Neuron (in vitro differentiated cells): Measurements from ENCODE around the gene PSMD9.
"Not testable (repeated sequence)": the region's sequence is repeated elsewhere in the genome, so short reads cannot be mapped to it uniquely, and the experiment has no call there.

Source experiments
- H2AFZ ChIP-seq: one replicate; pipeline ENCODE4 v1.6.1; 2013; ENCODE audit warnings: low read depth, mild to moderate bottlenecking, inconsistent platforms, low read length, moderate library complexity
- H3K27me3 ChIP-seq: one replicate; pipeline ENCODE4 v1.6.1; 2013; ENCODE audit warnings: low read length; ENCODE audit not compliant: insufficient read depth
- H3K36me3 ChIP-seq: one replicate; pipeline ENCODE4 v1.6.1; 2013; ENCODE audit warnings: low read length; ENCODE audit not compliant: insufficient read depth
- H3K4me1 ChIP-seq: one replicate; pipeline ENCODE4 v1.6.1; 2013; ENCODE audit warnings: low read length; ENCODE audit not compliant: insufficient read depth
- H3K4me3 ChIP-seq: 2 replicates; pipeline ENCODE4 v1.5.1; 2013; ENCODE audit warnings: mild to moderate bottlenecking, low read length, moderate library complexity
- H3K9me3 ChIP-seq: one replicate; pipeline ENCODE4 v1.6.1; 2013; ENCODE audit warnings: low read length

PSMD9 gene

DNA sequence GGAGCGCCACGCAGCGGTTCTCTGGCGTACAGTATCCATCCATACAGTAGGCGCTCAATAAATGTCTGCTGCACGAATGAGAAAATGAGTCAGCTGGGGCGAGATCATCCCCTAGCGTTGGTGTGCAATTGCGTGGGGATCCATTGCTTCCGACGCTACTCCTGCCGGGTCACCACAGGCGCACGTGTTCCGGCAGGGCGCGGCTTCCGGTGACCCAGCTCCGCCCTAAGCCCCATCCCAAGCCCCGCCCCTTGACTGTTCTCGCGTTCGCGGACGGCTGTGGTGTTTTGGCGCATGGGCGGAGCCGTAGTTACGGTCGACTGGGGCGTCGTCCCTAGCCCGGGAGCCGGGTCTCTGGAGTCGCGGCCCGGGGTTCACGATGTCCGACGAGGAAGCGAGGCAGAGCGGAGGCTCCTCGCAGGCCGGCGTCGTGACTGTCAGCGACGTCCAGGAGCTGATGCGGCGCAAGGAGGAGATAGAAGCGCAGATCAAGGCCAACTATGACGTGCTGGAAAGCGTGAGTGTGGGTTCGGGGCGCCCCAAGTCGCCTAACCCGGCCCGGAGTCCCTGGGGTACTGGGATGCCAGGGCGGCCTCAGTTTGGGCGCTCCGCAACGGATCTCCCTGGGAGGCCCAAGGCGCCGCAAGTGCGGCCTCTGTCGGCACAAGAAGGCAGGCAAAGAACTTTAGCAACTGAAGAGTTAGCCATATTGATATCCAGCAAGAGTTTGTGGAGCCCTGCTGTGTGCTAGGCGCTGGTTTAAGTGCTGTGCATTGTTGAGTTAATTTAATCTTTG, at the start of gene PSMD9:
TSS of gene PSMD9 (plus strand) at position 313 of the 796 bp plus-strand sequence. CDS start at position 380, 67 bp downstream.
- Histone ChIP-seq H3K4me3 (peak within 1 kb of the TSS; percentile 80), H3K4me1 (peaks cover 13% of the 10 kb centered on the region), H3K36me3 (peaks cover 7% of the 10 kb centered on the region), H3K27me3 (no peaks in the 10 kb centered on the region), H2AFZ (peak within 1 kb of the TSS; percentile 40), H3K9me3 (no peaks in the 10 kb centered on the region)

GRCh38 chr12:121839106-121839992, 49.2 kb upstream of the PSMD9 start:
- Histone ChIP-seq H3K27me3 (no peaks in the 10 kb centered on the region), H3K4me1 (peaks cover 2% of the 10 kb centered on the region), H3K4me3 (peak overlapping the region; percentile 53), H3K9me3 (no peaks in the 10 kb centered on the region), H3K36me3 (no peaks in the 10 kb centered on the region), H2AFZ (peak overlapping the region; percentile 49)

DNA sequence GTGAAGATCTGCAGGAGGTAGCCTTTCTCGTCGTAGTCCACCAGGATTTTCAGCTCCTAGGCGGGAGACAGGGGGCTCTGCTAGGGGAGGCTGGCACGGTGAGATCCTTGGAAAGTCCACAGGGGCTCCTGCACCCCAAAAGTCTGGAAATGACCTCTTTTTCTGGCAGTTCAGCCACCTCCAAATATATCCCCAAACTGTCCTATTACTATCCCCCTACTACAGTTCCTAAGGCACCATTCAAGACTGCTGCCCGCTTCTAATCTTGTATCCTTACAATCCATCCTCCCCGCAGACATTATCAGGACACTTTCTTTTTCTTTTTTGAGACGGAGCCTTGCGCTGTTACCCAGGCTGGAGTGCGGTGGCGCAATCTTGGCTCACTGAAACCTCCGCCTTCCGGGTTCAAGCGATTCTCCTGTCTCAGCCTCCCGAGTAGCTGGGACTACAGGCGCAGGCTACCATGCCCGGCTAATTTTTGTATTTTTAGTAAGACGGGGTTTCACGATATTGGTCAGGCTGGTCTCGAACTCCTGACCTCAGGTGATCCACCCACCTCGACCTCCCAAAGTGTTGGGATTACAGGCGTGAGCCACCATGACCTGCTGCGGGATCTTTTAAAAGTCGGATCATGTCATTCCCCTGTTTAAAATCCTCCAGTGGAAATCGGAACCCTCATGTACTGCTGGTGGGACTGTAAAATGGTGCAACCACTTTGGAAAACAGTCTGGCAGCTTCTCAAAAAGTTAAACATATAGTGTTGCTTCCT, 48.4 kb upstream of the PSMD9 start:
- no peaks in the 10 kb centered on the region for H3K27me3 ChIP-seq
- H3K9me3 ChIP-seq, result no peaks in the 10 kb centered on the region
- H3K36me3 ChIP-seq, result no peaks in the 10 kb centered on the region
- H3K4me3 ChIP-seq, result peak overlapping the region; percentile 53
- H2AFZ ChIP-seq, result peak overlapping the region; percentile 49
- H3K4me1 ChIP-seq, result peaks cover 2% of the 10 kb centered on the region

DNA sequence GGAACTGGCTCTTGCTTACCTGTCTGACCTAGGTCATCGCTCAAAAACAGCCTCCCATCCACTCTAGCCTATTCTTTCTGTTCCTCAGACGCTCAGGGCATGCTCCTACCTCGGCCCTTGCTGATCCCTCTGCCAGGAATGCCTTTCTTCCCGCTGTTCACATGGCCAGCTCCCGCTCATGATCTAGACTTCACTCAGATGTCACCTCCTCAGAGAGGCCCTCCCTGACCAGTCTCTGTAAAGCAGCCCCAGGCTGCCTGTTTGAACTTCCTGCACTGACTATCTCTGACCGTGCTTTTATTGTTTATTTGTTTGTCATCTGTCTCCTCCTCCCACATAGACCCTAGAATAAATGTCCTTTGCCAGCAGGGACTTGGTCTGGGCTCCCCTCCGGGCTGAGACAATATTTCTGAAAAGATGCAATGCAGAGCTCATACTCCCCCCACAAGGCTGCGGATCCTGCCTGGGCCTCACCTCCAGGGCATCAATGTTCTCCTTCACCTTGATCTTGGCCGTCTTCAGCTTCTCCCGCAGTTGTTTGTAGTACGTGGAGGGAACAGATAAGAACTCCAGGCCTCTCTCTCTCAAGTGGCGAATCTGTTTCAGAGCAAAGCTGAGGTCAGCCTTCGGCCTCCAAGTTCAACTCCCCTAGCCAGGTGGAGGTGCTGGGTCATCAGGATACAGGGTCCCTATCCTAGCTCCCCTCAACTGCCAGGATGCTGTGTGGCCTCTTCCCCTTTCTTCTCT, 45.2 kb upstream of the PSMD9 start:
- H3K4me1 ChIP-seq, result peaks cover 2% of the 10 kb centered on the region
- H3K36me3 ChIP-seq, result no peaks in the 10 kb centered on the region
- no peaks in the 10 kb centered on the region for H3K9me3 ChIP-seq
- no peaks in the 10 kb centered on the region for H3K27me3 ChIP-seq
- no peak overlapping the region for H2AFZ ChIP-seq
- no peak overlapping the region for H3K4me3 ChIP-seq

GRCh38 chr12:121845701-121846100, 42.9 kb upstream of the PSMD9 start:
- Histone ChIP-seq H3K36me3 (no peaks in the 10 kb centered on the region), H3K4me1 (no peaks in the 10 kb centered on the region), H3K27me3 (no peaks in the 10 kb centered on the region), H2AFZ (no peak overlapping the region), H3K4me3 (no peak overlapping the region), H3K9me3 (no peaks in the 10 kb centered on the region)

- no peaks in the 10 kb centered on the region for H3K36me3 ChIP-seq
- no peak overlapping the region for H2AFZ ChIP-seq
- no peaks in the 10 kb centered on the region for H3K27me3 ChIP-seq
- no peaks in the 10 kb centered on the region for H3K9me3 ChIP-seq
- no peak overlapping the region for H3K4me3 ChIP-seq
- H3K4me1 ChIP-seq, result no peaks in the 10 kb centered on the region
Observed at GRCh38 chr12:121849211-121849610, 39.4 kb upstream of the PSMD9 start.

DNA sequence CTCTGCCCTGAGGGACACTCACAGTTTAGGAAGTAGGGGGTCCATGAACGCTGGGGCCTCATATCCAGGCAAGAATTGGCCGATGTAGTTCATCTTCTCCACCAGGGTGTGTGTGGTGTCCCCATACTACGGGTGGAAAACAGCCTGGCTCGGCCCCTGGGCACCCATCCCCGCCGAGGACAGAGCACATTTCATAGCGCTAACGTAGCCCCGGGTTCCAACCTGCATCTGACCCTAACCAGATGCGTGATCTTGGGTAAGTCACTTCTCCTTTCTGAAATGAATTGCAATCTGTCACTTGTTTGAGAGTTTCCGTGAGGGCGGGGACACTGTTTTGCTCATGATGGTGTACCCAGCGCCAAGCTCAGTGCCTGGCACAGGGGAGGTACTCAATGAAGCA, 38.9 kb upstream of the PSMD9 start:
- no peaks in the 10 kb centered on the region for H3K36me3 ChIP-seq
- no peaks in the 10 kb centered on the region for H3K4me1 ChIP-seq
- H2AFZ ChIP-seq, result no peak overlapping the region
- no peak overlapping the region for H3K4me3 ChIP-seq
- no peaks in the 10 kb centered on the region for H3K27me3 ChIP-seq
- H3K9me3 ChIP-seq, result no peaks in the 10 kb centered on the region

- not testable (repeated sequence) for H3K36me3 ChIP-seq, H3K4me1 ChIP-seq, H3K27me3 ChIP-seq, H3K4me3 ChIP-seq, H2AFZ ChIP-seq, H3K9me3 ChIP-seq
Observed at GRCh38 chr12:121852392-121852791, 36.2 kb upstream of the PSMD9 start.

DNA sequence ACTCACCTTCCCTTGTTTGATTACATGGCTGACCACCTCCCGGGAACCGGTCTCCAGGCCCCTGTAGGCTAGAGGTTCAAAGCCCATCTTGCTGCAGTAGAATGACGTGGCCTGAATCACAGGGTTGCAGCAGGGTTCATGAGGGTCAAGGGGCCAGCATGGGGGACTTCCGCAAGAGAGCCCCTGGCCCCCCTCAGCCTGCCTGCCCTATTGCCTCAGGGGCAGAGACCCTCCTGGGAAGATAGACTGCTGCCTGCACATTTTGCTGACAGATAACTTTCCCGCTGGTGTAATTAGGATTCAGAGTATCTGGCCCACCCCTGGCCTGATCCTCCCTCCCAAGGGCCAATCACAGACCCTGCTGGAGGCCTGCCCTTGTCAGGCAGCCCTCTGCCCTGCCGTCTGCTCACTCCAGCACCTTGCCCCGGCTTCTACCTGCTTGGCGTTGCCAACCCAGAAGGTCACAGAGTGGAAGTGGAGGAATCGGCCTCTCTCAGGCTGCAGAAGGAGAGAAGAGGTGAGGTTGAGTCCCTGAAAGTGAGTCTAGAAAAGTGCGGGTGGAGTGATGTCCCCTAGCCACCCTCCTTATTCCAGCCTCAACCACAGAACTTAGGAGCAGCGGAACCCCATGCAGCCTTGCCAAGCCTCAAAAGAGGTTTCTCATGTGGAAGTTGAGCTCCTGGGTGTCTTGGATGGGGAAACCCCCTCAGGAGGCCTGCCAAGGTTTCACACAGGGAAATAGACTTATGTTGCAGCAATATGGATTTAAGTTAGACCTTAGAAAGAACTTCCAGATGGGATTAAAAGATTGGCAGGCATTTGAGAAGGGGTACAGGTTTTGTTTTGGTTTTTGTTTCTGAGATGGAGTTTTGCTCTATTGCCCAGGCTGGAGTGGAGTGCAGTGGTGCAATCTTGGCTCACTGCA, 31.0 kb upstream of the PSMD9 start:
- H3K9me3 ChIP-seq, result no peaks in the 10 kb centered on the region
- no peaks in the 10 kb centered on the region for H3K36me3 ChIP-seq
- H3K4me3 ChIP-seq, result no peak overlapping the region
- no peaks in the 10 kb centered on the region for H3K27me3 ChIP-seq
- H2AFZ ChIP-seq, result no peak overlapping the region
- peaks cover 22% of the 10 kb centered on the region for H3K4me1 ChIP-seq

- Histone ChIP-seq H3K9me3 (no peaks in the 10 kb centered on the region), H3K4me1 (peaks cover 22% of the 10 kb centered on the region), H3K27me3 (no peaks in the 10 kb centered on the region), H2AFZ (no peak overlapping the region), H3K36me3 (no peaks in the 10 kb centered on the region), H3K4me3 (no peak overlapping the region)
Observed at GRCh38 chr12:121858318-121858661, 30.3 kb upstream of the PSMD9 start.

DNA sequence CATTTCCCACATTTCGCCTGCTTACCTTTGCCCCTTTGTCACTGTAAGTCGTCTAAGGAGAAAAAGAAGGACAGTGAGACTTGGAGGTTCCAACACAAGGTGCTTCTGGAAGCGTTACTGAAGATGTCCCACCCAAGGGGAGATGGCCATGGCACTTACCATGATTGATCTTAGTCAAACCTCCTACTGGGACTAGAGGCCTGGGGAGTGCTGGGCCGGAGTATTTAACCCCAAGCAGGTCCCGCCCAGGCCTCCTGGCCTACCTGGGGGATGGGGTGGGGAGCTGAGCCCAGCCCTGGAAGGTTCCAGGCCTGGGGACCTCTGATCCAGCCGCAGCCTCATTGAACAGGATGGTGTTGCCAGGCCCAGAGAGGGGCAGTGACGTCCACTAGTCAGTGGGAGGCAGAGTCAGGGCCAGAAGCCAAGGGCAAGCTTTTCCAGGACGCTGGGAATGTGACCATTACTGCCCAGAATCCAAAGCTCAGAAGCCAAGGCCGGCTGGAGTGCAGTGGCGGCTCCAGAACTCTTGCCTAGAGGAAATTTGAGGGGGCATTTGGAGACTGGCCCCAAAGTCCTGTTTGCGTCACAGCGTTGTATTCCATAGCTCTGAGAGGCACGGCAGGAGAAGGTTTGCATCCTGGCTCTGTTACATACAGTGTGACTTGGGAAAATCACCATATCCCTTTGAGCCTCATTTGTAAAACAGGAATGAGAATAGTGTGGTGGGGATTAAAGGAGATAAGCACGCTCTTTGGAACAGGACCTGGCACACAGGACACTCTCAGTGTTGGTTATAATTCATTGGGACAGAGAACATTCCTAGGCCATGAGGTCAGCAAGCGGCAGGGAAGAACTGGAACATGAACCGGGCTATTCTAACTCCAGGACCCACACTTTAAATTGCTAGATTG, 29.7 kb upstream of the PSMD9 start, which contains the start of gene HPD:
TSS of gene HPD (minus strand) at position 198 of the 911 bp plus-strand sequence. CDS start at position 162, 36 bp downstream.
- Histone ChIP-seq H3K27me3 (no peaks in the 10 kb centered on the region), H3K4me1 (peaks cover 22% of the 10 kb centered on the region), H3K36me3 (no peaks in the 10 kb centered on the region), H2AFZ (no peak within 1 kb of the TSS), H3K9me3 (no peaks in the 10 kb centered on the region), H3K4me3 (no peak within 1 kb of the TSS)
